Measurements from ENCODE around the gene MTERF2. TPM values are rescaled to one million over a fixed set of nuclear protein-coding genes. Genes with fewer than 3 reads are reported as not detected.

The MTERF2 gene, protein sequence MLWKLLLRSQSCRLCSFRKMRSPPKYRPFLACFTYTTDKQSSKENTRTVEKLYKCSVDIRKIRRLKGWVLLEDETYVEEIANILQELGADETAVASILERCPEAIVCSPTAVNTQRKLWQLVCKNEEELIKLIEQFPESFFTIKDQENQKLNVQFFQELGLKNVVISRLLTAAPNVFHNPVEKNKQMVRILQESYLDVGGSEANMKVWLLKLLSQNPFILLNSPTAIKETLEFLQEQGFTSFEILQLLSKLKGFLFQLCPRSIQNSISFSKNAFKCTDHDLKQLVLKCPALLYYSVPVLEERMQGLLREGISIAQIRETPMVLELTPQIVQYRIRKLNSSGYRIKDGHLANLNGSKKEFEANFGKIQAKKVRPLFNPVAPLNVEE
- total RNA-seq (10 to 100 TPM in 5 of 6 donors, 1 to 10 TPM in 1; 9.9 to 15.0 (median 13.7) TPM), polyA plus RNA-seq (10 to 100 TPM; 31.8 to 42.8 TPM)

DNA sequence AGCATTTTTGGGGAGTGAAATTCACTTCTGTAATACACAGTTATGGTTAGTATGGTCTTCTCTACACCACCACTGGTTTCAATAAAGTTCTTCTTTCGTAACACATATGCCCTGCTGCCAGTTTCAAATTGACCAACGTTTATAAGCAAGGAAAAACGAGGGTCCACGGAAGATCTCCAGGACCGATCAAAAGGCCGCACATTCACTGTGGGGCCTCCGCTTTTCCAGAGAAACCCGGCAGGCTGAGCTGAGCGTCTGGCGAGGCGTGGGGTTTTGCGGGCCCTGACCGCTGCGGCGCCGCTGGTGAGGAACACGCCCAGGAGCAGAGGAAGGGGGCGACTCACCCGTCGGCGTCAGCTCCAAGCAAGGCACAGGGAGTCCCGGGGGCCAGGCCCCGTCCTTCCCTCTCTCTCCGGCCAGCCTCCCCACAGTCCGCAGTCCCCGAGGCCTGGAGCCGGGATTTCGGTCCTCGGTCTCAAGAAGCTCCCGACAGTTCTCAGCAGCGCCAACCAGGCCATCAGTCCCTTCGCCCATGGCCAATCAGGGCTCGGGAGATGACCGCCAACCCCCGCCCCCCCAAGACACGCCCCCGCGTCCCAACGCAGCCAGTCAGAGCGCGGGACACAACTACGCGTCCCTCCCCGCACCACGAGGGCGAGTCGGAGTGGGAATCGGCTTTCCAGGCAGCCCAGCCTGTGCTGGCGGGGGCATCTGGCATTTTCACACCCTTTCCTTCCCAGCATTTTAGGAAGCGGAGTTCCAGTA is at the start of gene MTERF2:
TSS of gene MTERF2 (minus strand) at position 522 of the 765 bp plus-strand sequence. CDS start 8,432 bp downstream, outside the sequence.
- FAIRE-seq = no peak
- Histone ChIP-seq H3K4me1 (peaks cover 7 to 8% (median 8%) of the 10 kb centered on the region in 3 donors), H3K4me3 (peak within 1 kb of the TSS; percentile 63 to 71 (median 66)), H3K9me3 (no peaks in the 10 kb centered on the region), H3K27me3 (no peaks in the 10 kb centered on the region), H3K27ac (peak within 1 kb of the TSS; percentile 68 to 92 (median 88)), H3K36me3 (peaks cover 0 to 11% (median 0%) of the 10 kb centered on the region in 3 donors)
- intact Hi-C loops (cut with DNase I) = no loop called here
- ATAC-seq = peak; percentile 95 to 98 (median 95)
- peak; percentile 91 to 97 (median 94) for DNase-seq
- 0% methylated on average over 50 of the region's 50 CpGs for WGBS, 2 donors
- TF ChIP-seq, protein P1, sequence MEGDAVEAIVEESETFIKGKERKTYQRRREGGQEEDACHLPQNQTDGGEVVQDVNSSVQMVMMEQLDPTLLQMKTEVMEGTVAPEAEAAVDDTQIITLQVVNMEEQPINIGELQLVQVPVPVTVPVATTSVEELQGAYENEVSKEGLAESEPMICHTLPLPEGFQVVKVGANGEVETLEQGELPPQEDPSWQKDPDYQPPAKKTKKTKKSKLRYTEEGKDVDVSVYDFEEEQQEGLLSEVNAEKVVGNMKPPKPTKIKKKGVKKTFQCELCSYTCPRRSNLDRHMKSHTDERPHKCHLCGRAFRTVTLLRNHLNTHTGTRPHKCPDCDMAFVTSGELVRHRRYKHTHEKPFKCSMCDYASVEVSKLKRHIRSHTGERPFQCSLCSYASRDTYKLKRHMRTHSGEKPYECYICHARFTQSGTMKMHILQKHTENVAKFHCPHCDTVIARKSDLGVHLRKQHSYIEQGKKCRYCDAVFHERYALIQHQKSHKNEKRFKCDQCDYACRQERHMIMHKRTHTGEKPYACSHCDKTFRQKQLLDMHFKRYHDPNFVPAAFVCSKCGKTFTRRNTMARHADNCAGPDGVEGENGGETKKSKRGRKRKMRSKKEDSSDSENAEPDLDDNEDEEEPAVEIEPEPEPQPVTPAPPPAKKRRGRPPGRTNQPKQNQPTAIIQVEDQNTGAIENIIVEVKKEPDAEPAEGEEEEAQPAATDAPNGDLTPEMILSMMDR (IDR thresholded peaks at IDR 0.05) = no peak

DNA sequence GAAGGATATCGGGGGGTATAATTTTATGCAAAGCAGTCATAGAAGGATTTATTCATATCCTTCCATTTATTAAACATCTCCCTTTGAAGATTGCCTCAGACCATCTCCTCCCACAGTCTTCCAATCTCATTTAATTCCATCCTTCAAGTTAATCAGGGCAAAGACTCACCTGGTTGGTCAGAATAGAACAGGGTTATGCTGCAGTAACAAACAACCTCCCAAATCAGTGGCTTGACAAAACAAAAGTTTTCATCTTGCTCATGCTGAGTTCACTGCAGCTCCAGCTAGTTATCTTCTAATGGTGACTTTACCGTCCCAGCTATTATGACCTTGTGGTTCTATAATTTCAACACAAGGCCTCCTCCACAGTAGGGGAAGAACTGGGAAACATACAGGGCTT is 48.8 kb upstream of the MTERF2 start:
- Histone ChIP-seq H3K4me3 (no peak overlapping the region), H3K27me3 (no peaks in the 10 kb centered on the region), H3K9me3 (no peaks in the 10 kb centered on the region), H3K36me3 (no peaks in the 10 kb centered on the region), H3K27ac (no peak overlapping the region), H3K4me1 (peaks cover 0 to 10% (median 10%) of the 10 kb centered on the region in 3 donors)
- DNase-seq = no peak
- intact Hi-C loops (cut with DNase I) = no loop called here
- no peak for ATAC-seq
- 88 to 94% methylated on average over 2 of the region's 2 CpGs for WGBS, 2 donors
- TF ChIP-seq, protein P1 (IDR thresholded peaks at IDR 0.05) = no peak
- FAIRE-seq = no peak

DNA sequence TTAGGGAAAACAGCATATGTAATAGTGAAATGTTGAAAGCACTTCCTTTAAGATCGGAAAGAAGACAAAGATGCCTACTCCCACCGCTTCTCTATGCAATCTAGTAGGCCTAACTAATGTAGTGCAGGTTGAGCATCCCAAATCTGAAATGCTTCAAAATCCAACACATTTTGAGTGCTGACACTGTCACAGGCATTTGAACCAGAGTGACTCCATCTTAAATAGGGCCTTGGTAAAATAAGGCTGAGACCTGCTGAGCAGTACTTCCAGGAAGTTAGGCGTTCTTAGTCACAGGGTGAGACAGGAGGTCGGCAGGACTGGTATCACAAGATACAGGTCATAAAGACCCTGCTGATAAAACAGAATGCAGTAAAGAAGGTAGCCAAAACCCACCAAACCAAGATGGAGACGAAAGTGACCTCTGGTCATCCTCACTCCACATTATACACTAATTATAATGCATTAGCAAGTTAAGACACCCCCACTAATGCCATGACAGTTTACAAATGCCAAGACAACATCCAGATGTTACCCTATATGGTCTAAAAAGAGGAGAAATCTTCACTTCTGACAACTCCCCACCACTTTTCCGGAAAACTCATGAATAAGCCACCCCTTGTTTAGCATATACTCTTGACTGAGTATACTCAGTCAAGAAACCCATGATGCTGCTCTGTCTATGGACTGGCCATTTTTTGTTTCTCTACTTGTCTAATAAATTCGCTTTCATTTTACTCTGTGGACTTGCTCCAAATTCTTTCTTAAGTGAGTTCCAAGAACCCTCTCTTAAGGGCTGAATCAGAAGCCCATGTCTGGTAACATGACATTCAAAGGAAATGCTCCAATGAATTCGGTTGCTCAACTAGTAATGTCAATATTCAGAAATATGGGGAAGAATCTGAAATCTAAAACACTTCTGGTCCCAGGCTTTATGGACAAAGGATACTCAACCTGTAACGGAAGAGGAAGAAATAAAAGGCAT is 47.1 kb upstream of the MTERF2 start:
- Histone ChIP-seq H3K27me3 (no peaks in the 10 kb centered on the region), H3K4me1 (peaks cover 5 to 25% (median 19%) of the 10 kb centered on the region in 3 donors), H3K9me3 (no peaks in the 10 kb centered on the region), H3K36me3 (no peaks in the 10 kb centered on the region), H3K4me3 (no peak overlapping the region), H3K27ac (no peak overlapping the region)
- DNase-seq (no peak), ATAC-seq (no peak), FAIRE-seq (no peak)
- TF ChIP-seq, protein P1 (IDR thresholded peaks at IDR 0.05) = no peak
- intact Hi-C loops (cut with DNase I) = no loop called here
- 94% methylated on average over 9 of the region's 9 CpGs for WGBS, 2 donors

DNA sequence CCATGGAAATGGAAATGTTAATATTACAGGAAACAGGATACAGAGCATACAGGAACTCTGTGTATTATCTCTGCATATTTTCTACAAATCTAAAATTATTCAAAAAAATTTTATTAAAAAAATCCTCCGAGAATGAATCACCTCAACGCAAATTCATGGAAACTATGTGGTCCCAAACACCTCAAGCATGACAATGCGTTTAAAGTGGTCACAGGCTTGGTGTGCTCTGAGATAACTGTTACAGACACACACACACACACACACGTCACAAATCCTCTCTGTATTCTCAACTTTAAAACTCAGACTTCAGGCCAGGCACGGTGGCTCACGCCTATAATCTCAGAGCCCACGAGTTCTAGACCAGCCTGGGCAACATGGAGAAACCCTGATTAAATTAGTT is 45.3 kb upstream of the MTERF2 start:
- peaks cover 18 to 43% (median 32%) of the 10 kb centered on the region in 3 donors for H3K4me1 ChIP-seq
- H3K36me3 ChIP-seq = no peaks in the 10 kb centered on the region
- intact Hi-C loops (cut with DNase I) = no loop called here
- H3K27me3 ChIP-seq = no peaks in the 10 kb centered on the region
- no peak for FAIRE-seq
- H3K27ac ChIP-seq = no peak overlapping the region
- H3K9me3 ChIP-seq = no peaks in the 10 kb centered on the region
- H3K4me3 ChIP-seq = no peak overlapping the region
- WGBS, 2 donors = 85 to 93% methylated on average over 7 of the region's 7 CpGs
- no peak for ATAC-seq
- TF ChIP-seq, protein P1 (IDR thresholded peaks at IDR 0.05) = no peak
- no peak for DNase-seq

All from pancreas (tissue), 10 donors.